Breast epithelium (tissue), 4 donors: ENCODE data around the gene MORN1. TPM values are rescaled to one million over a fixed set of nuclear protein-coding genes. Genes with fewer than 3 reads are reported as not detected.

Source experiments
- DNase-seq, 2 donors: peaks; one replicate each; pipeline ENCODE4 v3.0.0-alpha.2; 2019; ENCODE audit warnings: low spot score in 2 of 2
- H3K27ac ChIP-seq, 2 donors: fragments of 200-600 bp; sonication (generic) in 1 of 2; one replicate each; pipeline ENCODE4 v1.5.1; 2016 to 2019; ENCODE audit warnings: mild to moderate bottlenecking in 1 of 2
- H3K27me3 ChIP-seq, 2 donors: fragments of 200-600 bp; sonication (generic) in 1 of 2; one replicate each; pipeline versions ENCODE4 v1.5.1 to v1.6.0; 2017 to 2019; ENCODE audit warnings: control low read depth in 1 of 2, mild to moderate bottlenecking in 1 of 2
- H3K36me3 ChIP-seq: fragments of 200-600 bp; one replicate; pipeline ENCODE4 v1.5.1; 2019
- H3K4me1 ChIP-seq, 2 donors: fragments of 200-600 bp; sonication (generic); one replicate each; pipeline ENCODE4 v1.5.1; 2016 to 2019; ENCODE audit warnings: control low read depth in 1 of 2
- H3K4me3 ChIP-seq, 3 donors: fragments of 200-600 bp; sonication (generic); 1 replicate in 2 of 3; 2 replicates in 1 of 3; pipeline ENCODE4 v1.5.1; 2016 to 2019; ENCODE audit warnings: mild to moderate bottlenecking in 3 of 3, moderate library complexity in 2 of 3
- H3K9me3 ChIP-seq, 2 donors: fragments of 200-600 bp; sonication (generic) in 1 of 2; one replicate each; pipeline ENCODE4 v1.5.1; 2016 to 2019; ENCODE audit warnings: control low read depth in 1 of 2
- CTCF ChIP-seq, 3 donors: fragments of 450-650 bp; IDR thresholded peaks; one replicate each; pipeline ENCODE4 v1.5.1; 2016 to 2017; ENCODE audit warnings: antibody characterized with exemption in 3 of 3, mild to moderate bottlenecking in 3 of 3, moderate library complexity in 3 of 3
- POLR2A ChIP-seq: fragments of 450-650 bp; IDR thresholded peaks from one replicate; pipeline ENCODE4 v1.6.1; 2016; ENCODE audit warnings: antibody characterized with exemption, mild to moderate bottlenecking, moderate library complexity
- POLR2AphosphoS5 ChIP-seq, 3 donors: sonication (generic); formaldehyde crosslinking; IDR thresholded peaks; one replicate each; pipeline ENCODE4 v1.6.1; 2017; ENCODE audit warnings: antibody characterized with exemption in 3 of 3
- intact Hi-C: fragments of 100-400 bp; cut with DNase I; formaldehyde crosslinking; loops from one replicate; pipeline ENCODE4 v1.15.1; 2023; ENCODE audit warnings: low total_unique reads
- total RNA-seq, 3 donors: library from RNA; depleted of rRNA; stranded (reverse); fragments of >200 nt; gene quantifications; one replicate each; pipeline ENCODE4 v1.1.0, GENCODE V29; 2016

The MORN1 gene
- total RNA-seq, 3 donors from 2014 or later: 4.0 to 18.1 (median 17.7) TPM

- Histone ChIP-seq H3K4me1 (no peaks in the 10 kb centered on the region), H3K27ac (no peak overlapping the region), H3K27me3 (no peaks in the 10 kb centered on the region), H3K36me3 (peaks cover 15% of the 10 kb centered on the region), H3K4me3 (no peak overlapping the region), H3K9me3 (no peaks in the 10 kb centered on the region)
- DNase-seq: no peak
- no peak for TF ChIP-seq CTCF (IDR thresholded peaks at IDR 0.05)
- TF ChIP-seq POLR2AphosphoS5 (IDR thresholded peaks at IDR 0.05): no peak
- TF ChIP-seq POLR2A: no peak
- intact Hi-C loops: no loop called here
Measured at GRCh38 chr1:2403273-2403672, 11.9 kb upstream of the MORN1 start.

GRCh38 chr1:2402420-2402819 is 11.1 kb upstream of the MORN1 start:
- no peak for DNase-seq
- intact Hi-C loops: no loop called here
- H3K4me3 ChIP-seq: no peak overlapping the region
- TF ChIP-seq POLR2A (no peak), POLR2AphosphoS5 (IDR thresholded peaks at IDR 0.05) (no peak), CTCF (IDR thresholded peaks at IDR 0.05) (no peak)
- no peaks in the 10 kb centered on the region for H3K4me1 ChIP-seq
- H3K9me3 ChIP-seq: no peaks in the 10 kb centered on the region
- H3K27me3 ChIP-seq: no peaks in the 10 kb centered on the region
- no peak overlapping the region for H3K27ac ChIP-seq
- H3K36me3 ChIP-seq: peaks cover 15% of the 10 kb centered on the region

DNA sequence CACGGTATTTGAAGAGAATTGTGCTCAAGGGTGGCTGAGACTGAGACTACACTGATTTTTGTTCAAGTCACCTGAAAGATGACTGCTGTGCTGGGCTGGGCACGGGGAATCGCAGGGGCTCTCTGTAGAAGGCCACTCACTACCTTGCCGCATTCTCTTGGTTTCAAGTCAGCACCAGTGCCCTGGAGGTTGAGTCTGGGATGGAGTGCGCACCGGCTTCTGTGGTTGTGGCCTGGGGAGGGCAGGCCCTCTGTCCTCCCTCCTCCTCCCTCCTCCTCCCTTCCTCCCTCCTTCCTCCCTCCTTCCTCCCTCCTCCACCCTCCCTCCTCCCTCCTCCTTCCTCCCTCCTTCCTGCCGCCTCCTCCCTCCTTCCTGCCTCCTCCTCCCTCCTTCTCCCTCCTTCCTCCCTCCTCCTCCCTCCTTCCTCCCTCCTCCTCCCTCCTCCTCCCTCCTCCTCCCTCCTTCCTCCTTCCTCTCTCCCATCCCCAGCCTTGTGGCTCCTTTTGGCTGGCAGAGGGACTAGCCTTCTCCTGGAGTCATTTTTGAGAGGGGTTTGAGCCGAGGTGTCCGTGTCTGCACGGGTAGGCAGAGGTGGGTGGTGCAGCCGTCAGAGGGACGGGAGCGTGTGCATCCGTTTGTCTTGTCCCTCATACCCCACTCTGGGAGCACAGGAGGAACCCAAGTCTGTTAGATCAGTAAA is 9.7 kb upstream of the MORN1 start:
- no peak overlapping the region for H3K4me3 ChIP-seq
- intact Hi-C loops: no loop called here
- TF ChIP-seq POLR2A: no peak
- no peak for TF ChIP-seq POLR2AphosphoS5 (IDR thresholded peaks at IDR 0.05)
- no peak for TF ChIP-seq CTCF (IDR thresholded peaks at IDR 0.05)
- no peaks in the 10 kb centered on the region for H3K9me3 ChIP-seq
- H3K27ac ChIP-seq: no peak overlapping the region
- no peak for DNase-seq
- no peaks in the 10 kb centered on the region for H3K4me1 ChIP-seq
- H3K27me3 ChIP-seq: no peaks in the 10 kb centered on the region
- H3K36me3 ChIP-seq: peaks cover 15% of the 10 kb centered on the region

- no peaks in the 10 kb centered on the region for H3K4me1 ChIP-seq
- H3K27ac ChIP-seq: no peak overlapping the region
- TF ChIP-seq POLR2A (no peak), POLR2AphosphoS5 (IDR thresholded peaks at IDR 0.05) (no peak), CTCF (IDR thresholded peaks at IDR 0.05) (no peak)
- H3K36me3 ChIP-seq: peaks cover 15% of the 10 kb centered on the region
- DNase-seq: no peak
- H3K4me3 ChIP-seq: no peak overlapping the region
- H3K9me3 ChIP-seq: no peaks in the 10 kb centered on the region
- intact Hi-C loops: no loop called here
- no peaks in the 10 kb centered on the region for H3K27me3 ChIP-seq
Measured at GRCh38 chr1:2400576-2400909, 9.2 kb upstream of the MORN1 start.

DNA sequence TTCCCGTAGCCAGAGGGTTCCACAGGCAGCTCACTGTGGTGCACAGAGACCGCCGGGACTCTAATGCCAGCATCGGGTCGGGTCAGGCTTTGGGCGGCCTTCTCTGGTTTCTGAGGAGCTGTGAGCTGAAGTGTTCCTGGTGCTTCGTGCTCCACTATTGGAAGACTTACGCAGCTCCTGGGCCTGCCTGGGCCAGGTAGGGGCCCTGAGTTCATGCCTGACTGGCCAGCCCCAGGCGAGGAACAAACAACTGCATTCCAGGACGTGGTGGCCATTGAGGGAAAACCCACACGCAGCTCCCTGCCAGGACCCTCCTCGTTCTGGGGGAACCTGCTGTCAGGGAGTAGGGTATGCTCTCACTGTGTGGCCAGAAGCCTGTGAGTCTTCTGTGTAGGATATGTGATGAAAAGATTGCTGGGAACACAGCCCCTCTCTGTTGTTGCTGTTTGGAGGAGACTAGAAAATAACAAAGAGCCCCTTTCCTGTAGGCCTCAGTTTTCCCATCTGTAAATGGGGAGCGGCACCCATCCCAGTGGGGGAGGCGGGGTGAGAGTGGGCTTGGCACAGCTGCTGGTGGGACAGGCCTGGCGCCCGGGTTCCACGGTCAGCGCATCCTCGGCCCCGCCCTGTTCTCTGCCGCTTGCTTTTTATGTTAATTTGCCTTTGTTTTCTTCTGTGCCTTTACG is 8.7 kb upstream of the MORN1 start:
- H3K4me3 ChIP-seq: no peak overlapping the region
- peaks cover 15% of the 10 kb centered on the region for H3K36me3 ChIP-seq
- H3K27me3 ChIP-seq: no peaks in the 10 kb centered on the region
- intact Hi-C loops: no loop called here
- no peaks in the 10 kb centered on the region for H3K9me3 ChIP-seq
- no peak for TF ChIP-seq POLR2AphosphoS5 (IDR thresholded peaks at IDR 0.05)
- no peak for TF ChIP-seq CTCF (IDR thresholded peaks at IDR 0.05)
- no peak for TF ChIP-seq POLR2A
- H3K4me1 ChIP-seq: no peaks in the 10 kb centered on the region
- DNase-seq: no peak
- no peak overlapping the region for H3K27ac ChIP-seq
